GM06990 (cell line): ENCODE data around the gene TRIM34.
"Not testable (repeated sequence)": the region's sequence is repeated elsewhere in the genome, so short reads cannot be mapped to it uniquely, and the experiment has no call there.

ENCODE experiments used
- DNase-seq: peaks from one replicate; pipeline ENCODE4 v3.0.0-alpha.2; 2011; ENCODE audit not compliant: insufficient read length; ENCODE audit errors: extremely low read depth
- H3K27me3 ChIP-seq: replicated peaks from 2 replicates; pipeline ENCODE4 v1.6.0; 2011; ENCODE audit warnings: low read length; ENCODE audit not compliant: control insufficient read depth, insufficient read depth
- H3K36me3 ChIP-seq: 2 replicates; pipeline ENCODE4 v1.5.1; 2011; ENCODE audit warnings: low read length; ENCODE audit not compliant: control insufficient read depth, insufficient read depth
- H3K4me3 ChIP-seq: replicated peaks from 2 replicates; pipeline ENCODE4 v1.5.1; 2011; ENCODE audit warnings: low read depth, mild to moderate bottlenecking, control low read depth, low read length
- TF ChIP-seq, protein P1 (sequence below): IDR thresholded peaks from 2 replicates; pipeline ENCODE4 v1.5.1; 2011; ENCODE audit warnings: low read length, control low read depth, mild to moderate bottlenecking, inconsistent platforms; ENCODE audit not compliant: insufficient read depth, poor library complexity, severe bottlenecking

Gene TRIM34

DNA sequence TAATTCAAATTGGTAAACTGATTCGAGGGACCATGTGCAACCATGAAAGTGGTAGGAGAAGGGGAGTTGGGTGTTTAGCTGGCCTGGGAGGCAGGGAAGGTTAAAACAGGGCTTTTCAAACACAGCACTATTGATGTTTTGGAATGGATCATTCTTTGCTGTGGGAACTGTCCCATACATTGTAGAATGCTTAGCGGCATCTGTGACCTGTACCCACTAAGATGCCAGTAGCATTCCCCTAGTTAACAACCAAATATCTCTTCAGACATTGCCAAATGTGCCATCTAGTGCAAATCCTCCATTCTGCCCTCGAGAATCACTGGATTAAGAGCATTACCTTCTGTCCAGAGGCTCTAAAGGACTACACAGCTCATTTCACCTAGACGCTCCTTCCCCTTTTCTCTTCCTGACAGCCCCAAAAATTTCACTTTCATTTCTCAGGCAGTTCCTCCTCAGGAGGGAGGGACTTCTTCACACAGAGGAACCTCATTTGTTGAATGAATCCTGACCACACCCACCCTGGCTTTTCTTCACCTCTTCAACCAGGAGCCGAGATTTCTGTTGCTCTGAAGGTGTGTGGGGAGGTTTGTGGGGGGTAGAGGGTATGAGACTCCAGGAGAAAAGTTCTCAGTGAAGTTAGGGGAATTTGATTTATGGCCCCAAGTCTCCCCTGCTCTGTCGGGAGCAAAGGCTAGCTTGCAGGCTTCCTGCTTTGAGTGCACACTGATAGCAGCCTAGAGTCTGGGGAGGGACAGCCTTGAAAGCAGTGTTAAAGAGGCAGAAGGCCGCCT lies at the start of gene TRIM34:
Gene TRIM34 (plus strand): TSS at position 513 of the 791 bp plus-strand sequence. CDS start 7,331 bp downstream, outside the sequence.
- peak; percentile 63 for DNase-seq
- no peaks in the 10 kb centered on the region for H3K36me3 ChIP-seq
- TF ChIP-seq, protein P1, sequence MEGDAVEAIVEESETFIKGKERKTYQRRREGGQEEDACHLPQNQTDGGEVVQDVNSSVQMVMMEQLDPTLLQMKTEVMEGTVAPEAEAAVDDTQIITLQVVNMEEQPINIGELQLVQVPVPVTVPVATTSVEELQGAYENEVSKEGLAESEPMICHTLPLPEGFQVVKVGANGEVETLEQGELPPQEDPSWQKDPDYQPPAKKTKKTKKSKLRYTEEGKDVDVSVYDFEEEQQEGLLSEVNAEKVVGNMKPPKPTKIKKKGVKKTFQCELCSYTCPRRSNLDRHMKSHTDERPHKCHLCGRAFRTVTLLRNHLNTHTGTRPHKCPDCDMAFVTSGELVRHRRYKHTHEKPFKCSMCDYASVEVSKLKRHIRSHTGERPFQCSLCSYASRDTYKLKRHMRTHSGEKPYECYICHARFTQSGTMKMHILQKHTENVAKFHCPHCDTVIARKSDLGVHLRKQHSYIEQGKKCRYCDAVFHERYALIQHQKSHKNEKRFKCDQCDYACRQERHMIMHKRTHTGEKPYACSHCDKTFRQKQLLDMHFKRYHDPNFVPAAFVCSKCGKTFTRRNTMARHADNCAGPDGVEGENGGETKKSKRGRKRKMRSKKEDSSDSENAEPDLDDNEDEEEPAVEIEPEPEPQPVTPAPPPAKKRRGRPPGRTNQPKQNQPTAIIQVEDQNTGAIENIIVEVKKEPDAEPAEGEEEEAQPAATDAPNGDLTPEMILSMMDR: no peak
- H3K27me3 ChIP-seq: no peaks in the 10 kb centered on the region
- peak within 1 kb of the TSS; percentile 84 for H3K4me3 ChIP-seq

- H3K4me3 ChIP-seq: no peak overlapping the region
- no peaks in the 10 kb centered on the region for H3K36me3 ChIP-seq
- no peaks in the 10 kb centered on the region; the same call in 1 of the 2 replicates for H3K27me3 ChIP-seq
- TF ChIP-seq, protein P1: no peak
- DNase-seq: no peak
These were observed 49.6 kb upstream of the TRIM34 start for GRCh38 chr11:5575152-5575551.

GRCh38 chr11:5577101-5577500 lies 47.7 kb upstream of the TRIM34 start:
- TF ChIP-seq, protein P1: no peak
- no peak for DNase-seq
- no peak overlapping the region for H3K4me3 ChIP-seq
- no peaks in the 10 kb centered on the region for H3K36me3 ChIP-seq
- H3K27me3 ChIP-seq: no peaks in the 10 kb centered on the region; the same call in 1 of the 2 replicates

- TF ChIP-seq, protein P1: no peak
- H3K27me3 ChIP-seq: no peaks in the 10 kb centered on the region; the same call in 1 of the 2 replicates
- DNase-seq: no peak
These were observed 44.2 kb upstream of the TRIM34 start, which contains the start of gene OR52B6 for GRCh38 chr11:5580577-5580976. Gene OR52B6 (plus strand): TSS chr11:5580877. CDS start chr11:5580877, 0 bp downstream.

GRCh38 chr11:5581014-5581413 lies 43.8 kb upstream of the TRIM34 start:
- TF ChIP-seq, protein P1: no peak
- H3K27me3 ChIP-seq: no peaks in the 10 kb centered on the region; the same call in 1 of the 2 replicates
- H3K4me3 ChIP-seq: no peak overlapping the region
- DNase-seq: no peak
- H3K36me3 ChIP-seq: no peaks in the 10 kb centered on the region

More at GRCh38 chr11:5580577-5580976, 44.2 kb upstream of the TRIM34 start, which contains the start of gene OR52B6:
- Histone ChIP-seq H3K36me3 (no peaks in the 10 kb centered on the region), H3K4me3 (no peak within 1 kb of the TSS)

GRCh38 chr11:5584458-5584857 lies 40.3 kb upstream of the TRIM34 start:
- not testable (repeated sequence) for H3K36me3 ChIP-seq, H3K4me3 ChIP-seq, DNase-seq, H3K27me3 ChIP-seq

- H3K4me3 ChIP-seq, H3K36me3 ChIP-seq, DNase-seq, H3K27me3 ChIP-seq: not testable (repeated sequence)
These were observed 34.9 kb upstream of the TRIM34 start for GRCh38 chr11:5589906-5590305.
